SIG-M5 (cell line): ENCODE results near the gene DACT3.

Experiments used
- DNase-seq: peaks from one replicate; lab custom pipeline; 2025; lab: John Stamatoyannopoulos, UW

Gene DACT3

GRCh38 chr19:46610851-46611770, 49.9 kb downstream of the DACT3 start:
- no peak for DNase-seq

- DNase-seq: no peak
Measured at GRCh38 chr19:46610413-46610775, 50.6 kb downstream of the DACT3 start.

DNA sequence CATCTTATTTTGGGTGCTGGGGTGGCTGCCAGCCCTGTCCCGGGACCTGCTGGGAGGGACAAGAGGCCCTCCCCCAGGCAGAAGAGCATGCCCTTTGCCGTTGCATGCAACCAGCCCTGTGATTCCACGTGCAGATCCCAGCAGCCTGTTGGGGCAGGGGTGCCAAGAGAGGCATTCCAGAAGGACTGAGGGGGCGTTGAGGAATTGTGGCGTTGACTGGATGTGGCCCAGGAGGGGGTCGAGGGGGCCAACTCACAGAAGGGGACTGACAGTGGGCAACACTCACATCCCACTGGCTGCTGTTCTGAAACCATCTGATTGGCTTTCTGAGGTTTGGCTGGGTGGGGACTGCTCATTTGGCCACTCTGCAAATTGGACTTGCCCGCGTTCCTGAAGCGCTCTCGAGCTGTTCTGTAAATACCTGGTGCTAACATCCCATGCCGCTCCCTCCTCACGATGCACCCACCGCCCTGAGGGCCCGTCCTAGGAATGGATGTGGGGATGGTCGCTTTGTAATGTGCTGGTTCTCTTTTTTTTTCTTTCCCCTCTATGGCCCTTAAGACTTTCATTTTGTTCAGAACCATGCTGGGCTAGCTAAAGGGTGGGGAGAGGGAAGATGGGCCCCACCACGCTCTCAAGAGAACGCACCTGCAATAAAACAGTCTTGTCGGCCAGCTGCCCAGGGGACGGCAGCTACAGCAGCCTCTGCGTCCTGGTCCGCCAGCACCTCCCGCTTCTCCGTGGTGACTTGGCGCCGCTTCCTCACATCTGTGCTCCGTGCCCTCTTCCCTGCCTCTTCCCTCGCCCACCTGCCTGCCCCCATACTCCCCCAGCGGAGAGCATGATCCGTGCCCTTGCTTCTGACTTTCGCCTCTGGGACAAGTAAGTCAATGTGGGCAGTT, 51.2 kb downstream of the DACT3 start:
- no peak for DNase-seq

DNA sequence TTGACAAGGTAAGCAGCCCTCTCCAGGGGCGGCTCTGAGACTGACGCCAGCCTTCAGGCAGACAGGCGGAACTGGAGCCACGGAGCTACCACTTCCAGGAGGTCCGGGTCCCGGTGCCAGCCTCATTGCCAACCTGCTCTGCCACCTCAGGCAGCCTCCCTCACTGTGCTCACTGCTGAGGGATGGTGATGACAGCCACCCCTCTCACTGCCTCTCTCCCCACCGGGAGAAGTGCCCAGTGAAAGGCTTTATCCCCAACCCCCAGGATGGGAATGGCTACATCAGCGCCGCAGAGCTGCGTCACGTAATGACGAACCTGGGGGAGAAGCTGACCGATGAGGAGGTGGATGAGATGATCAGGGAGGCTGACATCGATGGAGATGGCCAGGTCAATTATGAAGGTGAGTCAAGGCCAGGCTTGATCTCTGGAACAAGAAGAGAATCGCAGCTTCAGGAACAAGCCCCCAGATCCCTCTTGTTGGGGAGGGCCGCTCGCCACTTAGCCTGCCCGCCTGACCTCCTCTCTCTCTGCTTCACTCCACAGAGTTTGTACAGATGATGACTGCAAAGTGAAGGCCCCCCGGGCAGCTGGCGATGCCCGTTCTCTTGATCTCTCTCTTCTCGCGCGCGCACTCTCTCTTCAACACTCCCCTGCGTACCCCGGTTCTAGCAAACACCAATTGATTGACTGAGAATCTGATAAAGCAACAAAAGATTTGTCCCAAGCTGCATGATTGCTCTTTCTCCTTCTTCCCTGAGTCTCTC, 52.2 kb downstream of the DACT3 start:
- no peak for DNase-seq

DNA sequence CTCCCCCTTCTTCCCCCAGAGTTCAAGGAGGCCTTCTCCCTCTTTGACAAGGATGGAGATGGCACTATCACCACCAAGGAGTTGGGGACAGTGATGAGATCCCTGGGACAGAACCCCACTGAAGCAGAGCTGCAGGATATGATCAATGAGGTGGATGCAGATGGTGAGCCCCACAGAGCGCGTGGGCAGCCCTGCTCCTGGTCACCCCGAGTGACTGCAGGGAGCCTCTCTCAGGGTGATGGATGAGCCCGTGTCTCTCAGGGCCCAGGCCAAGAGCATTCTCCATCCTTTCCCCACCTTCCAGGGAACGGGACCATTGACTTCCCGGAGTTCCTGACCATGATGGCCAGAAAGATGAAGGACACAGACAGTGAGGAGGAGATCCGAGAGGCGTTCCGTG, 52.8 kb downstream of the DACT3 start:
- DNase-seq: no peak

GRCh38 chr19:46607448-46607841, 53.5 kb downstream of the DACT3 start:
- no peak for DNase-seq

DNA sequence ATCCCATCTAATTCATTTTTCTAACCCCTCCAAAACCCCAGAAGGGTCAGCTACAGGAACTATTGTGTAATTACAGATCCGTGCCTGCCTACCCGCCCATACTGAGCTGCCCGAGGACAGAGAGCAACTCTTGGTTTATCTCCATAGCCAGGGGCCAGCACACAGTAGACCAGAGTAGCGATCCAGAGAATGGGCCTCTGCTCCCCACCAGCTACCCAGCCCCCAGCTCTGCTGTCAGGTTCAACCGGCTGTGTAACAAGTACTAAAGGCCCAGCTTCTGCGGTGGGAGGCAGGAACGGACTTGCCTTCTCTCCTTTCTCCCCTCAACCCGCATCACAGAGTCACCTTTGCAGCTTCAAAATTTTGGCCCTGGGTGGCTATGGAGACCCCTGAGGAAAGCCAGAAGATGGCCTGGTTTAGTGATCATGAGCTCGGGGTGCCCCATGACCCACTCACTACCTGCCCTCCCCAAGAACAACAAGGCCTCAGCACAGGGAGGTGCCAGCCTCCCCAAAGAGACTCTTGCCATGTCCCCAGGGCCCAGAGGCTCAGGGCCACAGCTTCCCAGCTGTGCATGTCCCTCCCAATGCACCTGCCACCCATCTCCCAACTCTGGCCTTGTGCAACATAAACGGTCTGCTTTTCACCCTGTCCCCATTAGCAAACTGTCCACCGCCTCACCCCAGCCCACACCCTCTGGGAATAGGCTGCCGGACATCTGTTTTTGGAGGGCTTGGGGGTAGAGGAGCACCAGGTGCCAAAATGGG, 54.1 kb downstream of the DACT3 start:
- DNase-seq: no peak

GRCh38 chr19:46606019-46606418, 55.0 kb downstream of the DACT3 start:
- DNase-seq: no peak

DNA sequence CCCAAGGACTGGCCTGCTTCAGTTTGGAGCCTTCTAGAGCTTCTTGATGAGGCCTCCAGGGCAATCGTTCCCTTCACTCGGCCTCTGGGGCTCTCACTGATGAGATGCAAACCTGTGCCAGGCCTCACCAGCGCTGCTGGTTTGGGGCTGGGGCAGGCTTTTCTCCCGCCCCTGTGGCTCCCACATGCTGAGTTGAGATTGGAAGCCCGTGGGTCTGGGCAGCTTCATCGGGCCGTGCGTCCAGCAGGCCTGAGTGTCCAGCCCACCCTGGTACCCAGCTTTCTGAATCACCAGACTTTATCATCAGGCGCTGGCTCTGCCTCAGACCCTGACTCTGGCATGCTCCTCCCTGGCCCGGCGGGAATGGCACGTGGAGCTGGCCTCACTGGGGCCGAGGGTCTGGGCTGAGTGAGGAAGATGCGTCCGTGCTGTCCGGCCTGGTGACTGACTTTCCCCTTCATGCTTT, 55.6 kb downstream of the DACT3 start:
- DNase-seq: no peak

- no peak for DNase-seq
Measured at GRCh38 chr19:46604781-46605355, 56.1 kb downstream of the DACT3 start.

GRCh38 chr19:46603752-46604231, 57.2 kb downstream of the DACT3 start:
- no peak for DNase-seq

- DNase-seq: no peak
Measured at GRCh38 chr19:46603195-46603637, 57.8 kb downstream of the DACT3 start.

DNA sequence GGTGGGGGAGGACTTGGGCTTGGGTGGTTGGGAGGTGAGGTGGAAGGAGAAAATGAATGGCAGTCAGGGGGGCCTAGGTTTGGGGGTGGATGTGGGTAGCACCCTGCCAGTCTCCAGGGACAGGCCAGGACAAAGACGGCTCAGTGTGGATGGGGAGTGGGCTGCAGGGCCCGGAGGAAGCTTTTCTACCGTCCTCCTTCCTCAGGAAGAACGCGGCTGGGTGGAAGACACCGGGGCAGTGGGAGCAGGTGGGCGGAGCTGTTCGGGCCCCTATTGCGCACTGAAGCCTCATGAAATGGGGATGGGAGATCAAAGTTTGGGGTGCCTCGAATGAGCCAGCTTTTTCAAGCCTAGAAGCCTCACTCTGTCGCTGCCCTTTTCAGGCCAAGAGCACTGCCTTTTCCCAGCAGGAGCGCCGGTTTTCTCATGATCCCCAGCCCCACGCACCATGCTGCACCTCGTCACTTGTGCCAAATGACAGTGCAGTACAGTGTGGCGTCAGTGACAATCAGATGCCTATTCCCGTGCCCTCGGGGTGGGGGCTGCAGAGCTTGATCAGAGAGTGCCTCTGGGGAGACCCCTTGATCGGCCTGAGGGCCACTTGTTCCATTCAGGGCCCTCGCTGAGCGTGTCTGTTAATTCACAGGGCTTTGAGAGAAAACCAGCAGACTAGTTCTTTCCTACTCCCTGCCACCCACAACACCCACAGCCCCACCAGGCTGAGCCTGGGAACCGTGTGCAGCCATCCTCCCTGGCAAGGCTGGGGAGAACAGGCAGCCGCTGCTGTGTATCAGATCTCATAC, 58.4 kb downstream of the DACT3 start:
- no peak for DNase-seq

- no peak for DNase-seq
Measured at GRCh38 chr19:46601318-46602224, 59.4 kb downstream of the DACT3 start, which contains the start of gene CALM3. TSS of gene CALM3 (plus strand) at chr19:46601330. CDS start at chr19:46601435, 105 bp downstream.

DNA sequence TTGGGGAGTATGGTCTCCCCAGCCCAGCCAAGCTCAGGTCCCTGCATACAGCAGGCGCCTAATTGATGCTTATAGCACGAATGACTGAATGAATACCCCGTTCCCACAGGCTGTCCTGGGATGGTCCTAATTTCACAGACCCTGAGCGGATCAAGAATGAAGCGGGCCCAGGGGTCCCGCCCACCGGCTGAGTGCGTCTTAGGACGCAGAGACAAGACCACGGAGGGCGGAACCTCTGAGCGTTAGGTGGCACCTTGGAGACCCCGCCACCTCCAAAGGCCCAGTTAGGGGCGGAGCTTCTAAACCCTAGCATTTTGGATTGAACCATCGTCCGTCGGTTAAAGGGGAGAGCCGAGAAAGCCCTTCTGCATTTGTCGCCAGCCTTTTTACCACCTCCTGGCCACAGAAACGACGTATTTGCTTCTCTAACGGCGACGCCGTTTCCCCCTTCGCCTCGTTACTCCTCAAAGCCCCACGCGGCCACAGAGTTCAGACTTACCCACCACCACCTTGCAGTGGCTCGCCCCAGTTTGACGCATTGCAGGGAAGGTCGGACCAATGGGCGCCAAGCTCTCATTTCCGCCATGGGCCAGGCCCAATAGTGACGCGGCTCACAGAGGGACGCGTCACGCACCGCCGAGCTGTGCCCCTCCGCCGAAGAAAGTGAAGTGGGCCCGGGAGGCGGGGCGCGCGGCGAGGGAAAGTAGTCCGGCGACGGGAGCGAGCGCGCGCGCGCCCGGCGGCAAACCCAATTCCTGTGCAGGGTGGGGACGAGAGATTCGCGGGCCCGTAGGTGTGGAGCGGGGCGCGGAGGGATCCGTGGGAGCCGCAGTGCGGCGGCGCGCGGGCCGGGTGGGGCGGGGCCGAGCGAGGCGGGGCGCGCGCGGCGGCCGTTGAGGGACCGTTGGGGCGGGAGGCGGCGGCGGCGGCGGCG, 60.3 kb downstream of the DACT3 start:
- no peak for DNase-seq

DNA sequence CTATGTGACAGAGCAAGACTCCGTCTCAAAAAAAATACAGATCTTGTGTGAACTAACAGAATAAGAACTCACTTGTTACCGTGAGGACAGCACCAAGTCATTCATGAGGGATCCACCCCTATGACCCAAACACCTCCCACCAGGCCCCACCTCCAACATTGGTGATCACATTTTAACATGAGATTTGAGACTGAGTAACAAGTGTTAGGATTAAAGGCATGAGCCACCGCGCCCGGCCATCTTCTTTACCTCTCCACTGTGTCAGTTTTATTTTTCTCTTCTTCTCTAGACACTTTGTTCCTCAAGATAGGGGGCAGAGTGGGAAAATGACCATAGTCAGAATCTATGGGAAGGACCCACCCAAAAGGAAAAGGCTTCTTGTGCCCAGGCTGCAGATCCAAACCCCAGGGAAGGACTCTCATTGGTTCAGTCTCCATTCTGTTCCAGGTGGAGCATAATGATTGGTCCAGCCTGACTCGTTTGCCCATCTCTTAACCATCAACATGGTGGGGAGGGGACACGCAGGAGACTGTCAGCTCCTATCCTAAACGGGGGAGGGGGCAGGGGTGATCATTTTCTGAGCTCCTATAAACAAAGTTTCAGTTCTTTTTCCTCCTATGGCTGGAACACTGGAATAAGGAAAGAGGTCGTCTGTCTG, 61.1 kb downstream of the DACT3 start:
- DNase-seq: no peak

- no peak for DNase-seq
Measured at GRCh38 chr19:46598372-46598917, 62.5 kb downstream of the DACT3 start.
